ENCODE results near the gene CDC27.

The CDC27 gene

DNA sequence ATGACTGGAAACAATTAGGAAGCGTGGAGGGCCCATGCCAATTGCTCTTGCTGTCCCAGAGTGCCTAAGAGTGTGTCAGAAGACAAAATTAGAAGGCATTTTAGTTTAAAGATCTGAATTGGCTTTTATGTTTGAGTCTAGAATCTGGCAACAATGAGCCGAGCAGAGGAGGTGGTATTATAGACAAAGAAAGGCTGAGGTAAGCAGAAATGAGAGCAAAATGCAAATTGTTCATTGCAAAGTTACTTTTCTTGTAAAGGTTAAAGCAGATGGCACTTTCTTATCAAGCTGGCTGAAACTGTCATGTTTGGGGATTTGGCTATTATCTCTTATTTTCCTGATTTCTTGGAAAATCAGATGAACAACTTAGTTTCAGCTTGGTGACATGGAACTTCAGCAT lies 23.4 kb upstream of the CDC27 start:
- TF ChIP-seq POLR2AphosphoS5 (IDR thresholded peaks at IDR 0.05; ENCODE audit: low read depth, low read length) (no peak), SIN3A (IDR thresholded peaks at IDR 0.05; ENCODE audit: borderline replicate concordance, insufficient read depth, low read length) (no peak), FOXP2 (optimal IDR thresholded peaks at IDR 0.05; ENCODE audit: borderline replicate concordance, extremely low read depth, extremely low read length, insufficient read depth) (no peak), TAF1 (IDR thresholded peaks at IDR 0.05; ENCODE audit: borderline replicate concordance, insufficient read depth, low read length) (no peak)
- TF ChIP-seq, protein P1, sequence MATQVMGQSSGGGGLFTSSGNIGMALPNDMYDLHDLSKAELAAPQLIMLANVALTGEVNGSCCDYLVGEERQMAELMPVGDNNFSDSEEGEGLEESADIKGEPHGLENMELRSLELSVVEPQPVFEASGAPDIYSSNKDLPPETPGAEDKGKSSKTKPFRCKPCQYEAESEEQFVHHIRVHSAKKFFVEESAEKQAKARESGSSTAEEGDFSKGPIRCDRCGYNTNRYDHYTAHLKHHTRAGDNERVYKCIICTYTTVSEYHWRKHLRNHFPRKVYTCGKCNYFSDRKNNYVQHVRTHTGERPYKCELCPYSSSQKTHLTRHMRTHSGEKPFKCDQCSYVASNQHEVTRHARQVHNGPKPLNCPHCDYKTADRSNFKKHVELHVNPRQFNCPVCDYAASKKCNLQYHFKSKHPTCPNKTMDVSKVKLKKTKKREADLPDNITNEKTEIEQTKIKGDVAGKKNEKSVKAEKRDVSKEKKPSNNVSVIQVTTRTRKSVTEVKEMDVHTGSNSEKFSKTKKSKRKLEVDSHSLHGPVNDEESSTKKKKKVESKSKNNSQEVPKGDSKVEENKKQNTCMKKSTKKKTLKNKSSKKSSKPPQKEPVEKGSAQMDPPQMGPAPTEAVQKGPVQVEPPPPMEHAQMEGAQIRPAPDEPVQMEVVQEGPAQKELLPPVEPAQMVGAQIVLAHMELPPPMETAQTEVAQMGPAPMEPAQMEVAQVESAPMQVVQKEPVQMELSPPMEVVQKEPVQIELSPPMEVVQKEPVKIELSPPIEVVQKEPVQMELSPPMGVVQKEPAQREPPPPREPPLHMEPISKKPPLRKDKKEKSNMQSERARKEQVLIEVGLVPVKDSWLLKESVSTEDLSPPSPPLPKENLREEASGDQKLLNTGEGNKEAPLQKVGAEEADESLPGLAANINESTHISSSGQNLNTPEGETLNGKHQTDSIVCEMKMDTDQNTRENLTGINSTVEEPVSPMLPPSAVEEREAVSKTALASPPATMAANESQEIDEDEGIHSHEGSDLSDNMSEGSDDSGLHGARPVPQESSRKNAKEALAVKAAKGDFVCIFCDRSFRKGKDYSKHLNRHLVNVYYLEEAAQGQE (IDR thresholded peaks at IDR 0.05; ENCODE audit: insufficient read depth in 1 of 2, low read depth in 2 of 2, low read length in 2 of 2), result no peak

DNA sequence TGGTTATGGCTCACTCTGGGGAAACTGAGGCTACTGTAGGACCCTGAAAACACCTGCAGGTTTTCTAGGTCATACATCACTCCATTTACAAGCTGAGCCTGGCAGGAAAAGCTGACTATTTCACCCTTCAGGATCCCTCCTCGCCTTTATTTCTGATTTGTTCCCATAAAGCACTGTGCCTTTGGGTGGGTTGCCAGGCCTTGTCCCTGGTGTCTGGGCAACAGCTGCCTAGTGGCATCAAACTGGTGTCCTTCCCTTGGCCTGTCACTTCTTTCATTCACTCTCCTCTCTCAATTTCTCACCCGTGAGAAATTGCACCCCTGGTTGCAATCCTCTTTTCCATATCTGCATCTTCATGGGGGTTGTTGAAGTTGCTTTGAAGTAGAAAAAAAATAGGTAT lies 21.7 kb upstream of the CDC27 start:
- TF ChIP-seq, protein P1 (IDR thresholded peaks at IDR 0.05; ENCODE audit: insufficient read depth in 1 of 2, low read depth in 2 of 2, low read length in 2 of 2), result no peak
- TF ChIP-seq POLR2AphosphoS5 (IDR thresholded peaks at IDR 0.05; ENCODE audit: low read depth, low read length) (no peak), TAF1 (IDR thresholded peaks at IDR 0.05; ENCODE audit: borderline replicate concordance, insufficient read depth, low read length) (no peak), FOXP2 (optimal IDR thresholded peaks at IDR 0.05; ENCODE audit: borderline replicate concordance, extremely low read depth, extremely low read length, insufficient read depth) (no peak), SIN3A (IDR thresholded peaks at IDR 0.05; ENCODE audit: borderline replicate concordance, insufficient read depth, low read length) (no peak)

DNA sequence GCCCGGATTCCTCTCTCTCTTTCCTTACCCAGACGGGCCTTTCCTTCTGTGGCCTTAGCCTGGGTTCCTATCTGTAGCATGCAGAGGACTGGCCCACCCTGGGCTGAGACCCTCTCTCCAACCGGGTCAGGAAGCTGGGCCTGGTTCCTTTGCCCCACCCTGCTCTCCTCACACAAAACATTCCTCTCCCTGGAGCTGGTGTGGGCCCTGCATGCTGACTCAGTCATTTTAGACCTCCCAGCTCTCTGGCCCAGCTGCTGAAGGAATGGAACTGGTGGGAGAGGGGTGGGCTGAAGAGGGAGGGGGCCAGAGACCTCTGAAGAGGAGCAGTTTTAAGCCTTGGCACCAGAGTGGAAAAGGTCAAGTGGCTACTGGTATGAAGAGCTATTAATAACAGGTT lies 21.0 kb upstream of the CDC27 start:
- TF ChIP-seq POLR2AphosphoS5 (IDR thresholded peaks at IDR 0.05; ENCODE audit: low read depth, low read length), result no peak
- TF ChIP-seq, protein P1 (IDR thresholded peaks at IDR 0.05; ENCODE audit: insufficient read depth in 1 of 2, low read depth in 2 of 2, low read length in 2 of 2), result no peak
- TF ChIP-seq TAF1 (IDR thresholded peaks at IDR 0.05; ENCODE audit: borderline replicate concordance, insufficient read depth, low read length), result no peak
- no peak for TF ChIP-seq FOXP2 (optimal IDR thresholded peaks at IDR 0.05; ENCODE audit: borderline replicate concordance, extremely low read depth, extremely low read length, insufficient read depth)
- TF ChIP-seq SIN3A (IDR thresholded peaks at IDR 0.05; ENCODE audit: borderline replicate concordance, insufficient read depth, low read length), result no peak

GRCh38 chr17:47209499-47209898 lies 20.4 kb upstream of the CDC27 start:
- TF ChIP-seq SIN3A (IDR thresholded peaks at IDR 0.05; ENCODE audit: borderline replicate concordance, insufficient read depth, low read length) (no peak), TAF1 (IDR thresholded peaks at IDR 0.05; ENCODE audit: borderline replicate concordance, insufficient read depth, low read length) (no peak), FOXP2 (optimal IDR thresholded peaks at IDR 0.05; ENCODE audit: borderline replicate concordance, extremely low read depth, extremely low read length, insufficient read depth) (no peak), POLR2AphosphoS5 (IDR thresholded peaks at IDR 0.05; ENCODE audit: low read depth, low read length) (no peak)
- TF ChIP-seq, protein P1 (IDR thresholded peaks at IDR 0.05; ENCODE audit: insufficient read depth in 1 of 2, low read depth in 2 of 2, low read length in 2 of 2), result no peak
